Mesenteric fat pad (tissue), 1 donor: ENCODE data around the gene HRNR. TPM values are rescaled to one million over a fixed set of nuclear protein-coding genes. Genes with fewer than 3 reads are reported as not detected.

Experiments used
- DNase-seq: peaks from one replicate; pipeline ENCODE4 v3.0.0-alpha.2; 2020; ENCODE audit warnings: low spot score
- total RNA-seq: library from RNA; stranded (reverse); fragmentation: NEBNext Ultra II Directional; extraction: Animal tissue kit (Norgen Biotek cat#: 25700); gene quantifications from one replicate; pipeline ENCODE4 v1.2.1, GENCODE V29; 2021
- donor health status: DM: yes; HTN: yes; CAD: no.

Gene HRNR
- total RNA-seq, 1 donor from 2014 or later = not detected

DNA sequence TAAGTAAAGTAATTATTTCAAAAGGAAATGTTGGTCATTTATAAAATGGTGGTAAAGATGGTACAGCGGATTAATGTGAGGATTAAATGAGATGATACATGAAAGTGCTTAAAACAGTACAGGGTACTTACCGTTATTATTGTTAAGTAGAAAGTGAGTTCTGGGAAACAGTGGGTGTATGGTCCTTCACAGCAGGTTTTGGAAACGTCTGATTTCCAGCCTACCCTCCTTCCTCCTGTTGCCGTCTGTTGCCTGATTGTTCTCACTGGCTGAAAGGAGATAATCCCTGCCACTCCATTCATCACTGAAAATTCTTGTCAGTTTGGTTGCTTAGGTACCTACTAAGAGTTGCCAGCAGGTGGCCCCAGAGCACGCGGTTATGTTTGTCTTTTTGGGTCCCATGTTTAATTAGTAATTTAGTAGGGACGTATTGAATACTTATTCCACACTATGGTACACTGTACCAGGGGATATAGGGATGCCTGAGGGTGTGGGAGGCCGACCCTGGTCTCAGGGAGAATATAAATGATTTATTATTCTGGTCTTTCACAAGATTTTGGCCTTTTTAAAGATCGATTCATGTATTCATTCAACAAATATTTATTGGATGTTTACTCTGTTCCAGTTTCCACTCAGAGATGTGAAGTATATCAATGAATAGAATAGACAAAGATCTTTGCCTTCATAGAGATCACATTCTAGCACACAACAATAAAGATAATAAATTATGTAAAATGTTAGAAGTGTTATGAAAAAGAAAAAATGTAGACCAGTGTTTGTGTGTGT is 34.1 kb downstream of the HRNR start:
- no peak for DNase-seq

DNA sequence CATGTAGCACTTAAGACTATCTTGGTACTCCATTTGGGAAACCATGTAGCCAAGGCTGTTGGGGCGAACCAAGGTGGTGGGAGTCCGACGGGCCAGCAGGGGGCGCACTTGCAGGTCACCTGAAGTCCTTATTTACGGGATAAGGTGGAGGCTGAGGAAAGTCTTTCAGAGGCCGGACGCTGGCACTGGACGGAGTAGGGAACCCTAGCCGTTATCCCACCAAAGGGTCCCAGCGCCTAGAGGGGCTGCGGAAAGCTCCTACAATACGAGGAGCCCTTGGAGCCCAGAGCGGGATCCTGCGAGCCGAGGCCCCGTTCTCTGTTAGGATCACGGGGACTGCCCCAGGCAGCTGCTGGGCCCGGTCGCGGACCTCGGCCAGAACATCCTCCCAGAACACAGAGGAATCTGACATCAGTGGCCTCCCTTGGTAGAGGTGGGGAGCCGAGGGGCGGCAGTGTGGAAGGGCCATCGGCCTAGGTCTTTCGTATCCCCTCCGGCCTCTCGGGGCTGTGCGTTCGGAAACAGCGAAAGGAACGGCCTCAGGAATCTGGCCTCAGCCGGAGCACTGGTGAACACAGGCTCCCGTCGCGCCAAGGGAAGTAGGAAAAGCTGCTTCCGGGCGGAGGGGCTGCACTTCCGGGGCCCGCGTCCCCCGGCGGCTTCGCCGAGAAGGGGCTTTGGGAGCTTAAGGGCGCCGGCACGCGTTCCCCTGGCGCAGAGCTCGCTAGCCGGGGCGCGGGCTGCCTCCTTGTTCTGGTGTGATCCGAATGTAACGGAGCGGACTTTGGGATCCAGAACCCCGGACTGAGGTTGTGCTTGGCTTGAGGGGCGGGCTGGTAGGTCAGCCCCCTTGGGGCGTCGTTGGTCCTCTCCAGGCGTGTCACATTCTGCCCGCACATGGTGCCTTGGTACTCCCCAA is 35.1 kb downstream of the HRNR start:
- DNase-seq = no peak

DNA sequence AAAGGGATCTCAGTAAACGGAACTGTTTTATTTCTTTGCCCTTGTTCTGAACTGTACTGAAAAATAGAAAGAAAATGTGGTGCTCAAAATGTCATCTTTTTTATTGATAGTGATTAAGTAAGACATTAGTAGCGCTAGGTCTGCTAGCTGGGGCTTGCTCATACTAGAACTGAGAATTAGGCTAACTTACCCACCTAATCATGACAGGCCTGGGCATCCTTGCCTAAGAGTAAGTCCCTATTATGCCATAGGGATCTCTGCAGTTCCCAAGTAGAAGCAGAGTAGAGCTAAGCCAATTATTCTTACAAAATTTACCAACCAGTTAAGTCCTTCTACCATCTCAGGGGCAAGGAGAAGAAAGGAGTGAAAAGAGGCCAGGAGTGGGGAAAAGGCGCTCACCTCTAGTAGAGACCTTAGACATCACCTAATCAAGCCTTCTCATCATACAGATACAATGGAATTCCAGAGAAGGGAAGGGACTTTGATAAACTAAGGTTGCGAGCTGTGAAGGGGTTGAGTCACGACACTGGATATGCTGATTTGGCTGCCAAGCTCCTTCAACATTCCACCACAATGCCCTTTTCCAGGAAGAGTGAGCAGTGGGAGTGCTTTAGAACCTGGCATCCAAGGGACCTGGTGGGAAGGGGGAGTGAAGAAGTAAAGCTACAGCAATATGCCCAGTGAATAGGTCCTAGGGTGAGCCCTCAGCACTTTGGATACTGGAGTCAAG is 37.3 kb downstream of the HRNR start:
- no peak for DNase-seq

DNA sequence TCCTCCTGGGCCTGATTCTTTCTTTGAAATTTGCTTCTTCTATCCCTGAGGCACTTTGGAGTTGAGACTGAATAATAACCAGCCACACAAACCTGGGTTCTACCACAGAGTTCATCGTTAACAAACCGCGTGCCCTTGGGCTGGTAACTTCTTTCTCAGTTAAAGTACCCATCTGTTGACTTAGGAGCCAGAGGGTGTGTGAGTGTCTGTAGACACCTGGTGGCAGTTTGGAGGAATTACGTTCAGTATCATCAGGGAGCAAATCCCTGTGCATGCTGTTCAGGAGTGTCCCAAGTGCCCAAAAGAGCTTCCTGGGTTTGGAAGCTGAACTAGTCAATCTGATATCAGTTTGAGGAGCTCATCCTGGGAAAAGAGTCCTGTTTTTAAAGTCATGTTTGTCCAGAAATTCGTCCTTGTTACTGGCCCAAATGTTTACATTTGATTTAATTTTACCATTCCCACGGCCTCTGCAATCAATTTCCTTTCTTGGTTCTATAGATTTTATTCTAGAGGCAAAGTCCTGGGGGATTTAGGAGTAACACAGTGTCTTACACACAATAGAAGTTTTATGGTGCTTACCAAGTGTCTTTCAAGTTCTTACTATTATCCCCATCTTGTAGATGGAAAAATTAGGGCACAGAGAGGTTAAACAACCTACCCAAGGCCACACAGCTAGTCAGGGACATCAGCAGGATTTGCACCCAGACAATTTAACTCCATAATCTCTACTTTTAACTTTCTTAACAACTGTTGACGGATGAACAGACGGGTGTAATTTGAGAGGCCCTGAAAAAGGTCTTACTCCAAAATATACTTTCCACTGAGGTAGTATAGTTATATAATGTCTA is 38.2 kb downstream of the HRNR start:
- no peak for DNase-seq

DNA sequence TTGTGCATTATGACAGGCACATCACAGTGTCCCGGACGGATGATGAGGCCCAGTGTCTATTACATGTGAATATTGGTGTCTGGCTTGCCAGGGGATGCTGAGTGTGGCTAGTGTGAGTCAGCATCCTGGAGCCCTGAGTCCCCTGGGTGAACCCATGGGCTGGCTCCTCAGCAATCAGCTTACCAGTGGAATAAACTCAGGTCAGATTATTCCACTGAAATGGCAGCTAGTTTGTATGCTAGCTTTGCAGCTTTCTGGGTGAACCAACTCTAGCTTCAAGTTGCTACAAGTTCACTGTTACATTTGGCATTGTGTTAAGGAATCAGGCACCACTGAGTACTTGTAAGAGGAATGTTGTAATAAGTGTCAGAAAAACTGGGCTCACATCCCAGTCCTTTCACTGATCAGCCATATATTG is 41.0 kb downstream of the HRNR start:
- no peak for DNase-seq

DNA sequence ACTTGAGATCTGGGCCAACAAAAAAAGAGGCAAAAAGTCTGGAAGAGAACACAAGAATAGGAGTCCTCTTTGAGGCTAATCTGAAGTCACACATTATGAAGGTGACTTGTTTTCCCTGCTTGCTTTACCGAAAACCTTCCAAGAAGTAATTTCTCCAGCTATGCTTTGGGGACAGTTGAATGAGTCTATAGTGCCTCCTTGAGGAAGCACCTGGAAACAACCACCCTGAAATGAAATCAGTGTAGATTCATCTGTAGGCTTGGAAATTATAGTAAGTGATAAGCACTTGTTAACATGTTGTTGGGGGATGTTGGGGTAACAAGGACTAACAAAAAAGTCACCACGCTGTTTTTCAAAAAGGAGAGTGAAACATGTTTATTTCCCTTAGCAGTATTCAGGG is 41.6 kb downstream of the HRNR start:
- DNase-seq = no peak

DNA sequence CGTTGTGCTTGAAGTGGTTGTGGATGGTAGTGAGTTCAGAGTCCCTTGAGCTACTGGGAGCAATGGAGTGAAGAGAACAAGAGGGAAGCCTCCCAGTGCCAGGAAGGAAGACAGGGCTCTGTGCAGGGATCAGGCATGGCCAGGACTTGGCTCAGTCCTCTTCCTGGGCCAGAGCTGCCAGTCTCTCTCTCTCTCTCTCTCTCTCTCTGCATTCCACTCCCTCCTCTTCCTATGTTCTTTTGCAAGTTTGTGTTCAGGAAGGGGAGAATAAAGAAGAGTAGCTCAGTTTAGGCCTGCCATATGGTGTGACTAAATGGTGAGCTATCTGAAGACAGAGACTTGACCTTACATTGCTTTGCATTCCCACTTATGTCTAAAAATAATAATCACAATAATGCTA is 44.4 kb downstream of the HRNR start:
- DNase-seq = no peak

DNA sequence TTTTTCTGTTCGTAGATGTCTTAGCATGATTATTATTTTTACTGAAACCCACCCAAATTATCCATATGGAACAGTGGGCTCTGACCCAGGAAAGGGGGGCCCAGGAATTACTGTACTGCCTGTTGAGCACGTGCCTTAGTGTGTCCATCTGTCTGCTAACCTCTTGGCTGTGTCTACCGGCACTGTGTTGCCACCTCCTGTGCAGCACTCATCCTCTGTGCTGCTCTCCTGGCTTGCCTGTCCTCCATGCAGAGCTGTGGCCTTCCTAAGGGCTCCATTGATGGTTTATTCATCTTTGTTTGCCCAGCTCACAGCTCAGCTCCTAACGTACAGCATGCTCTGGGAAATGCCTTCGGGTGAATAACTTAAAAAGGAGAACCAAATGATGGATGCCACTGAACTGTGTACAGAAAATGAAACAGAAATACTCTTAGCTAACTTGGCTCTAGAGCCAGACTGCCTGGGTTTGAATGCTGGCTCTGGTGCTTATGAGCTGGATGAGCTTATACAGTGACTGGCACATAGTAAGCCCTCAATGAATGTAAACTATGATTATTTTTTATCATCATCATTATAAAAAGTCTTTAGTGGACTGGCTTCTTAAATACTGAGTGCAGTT is 53.6 kb downstream of the HRNR start:
- DNase-seq = no peak

DNA sequence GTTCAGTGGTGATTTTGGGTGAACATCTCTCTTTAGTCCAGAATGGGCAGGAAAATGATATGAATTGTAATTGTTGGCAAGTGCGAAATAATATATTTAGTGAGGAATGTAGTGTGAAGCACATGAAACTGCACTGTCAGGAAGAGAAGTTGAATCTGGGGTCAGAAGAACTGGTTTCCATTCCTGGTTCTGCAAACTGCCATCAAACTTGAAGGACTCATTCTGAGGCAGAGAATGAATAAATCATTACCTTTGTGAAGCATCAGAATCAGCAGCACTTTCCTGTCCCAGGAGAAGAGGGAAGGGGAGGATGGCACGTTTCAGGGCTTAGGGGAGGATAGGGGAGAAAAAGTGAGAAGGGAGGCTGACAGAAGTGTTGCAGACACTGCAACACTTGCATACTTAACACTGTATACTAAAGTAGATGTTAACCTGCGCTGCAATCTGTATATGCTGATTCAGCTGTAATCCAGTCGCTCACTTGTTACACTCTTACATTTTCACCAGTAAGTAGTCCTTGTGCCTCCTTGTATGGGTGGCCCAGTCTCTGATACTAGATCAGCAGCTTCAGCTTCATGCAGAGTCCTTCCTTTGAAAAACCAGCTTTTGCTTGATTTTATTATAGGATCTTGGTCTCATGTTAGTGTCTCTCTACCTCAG is 54.5 kb downstream of the HRNR start:
- DNase-seq = no peak

DNA sequence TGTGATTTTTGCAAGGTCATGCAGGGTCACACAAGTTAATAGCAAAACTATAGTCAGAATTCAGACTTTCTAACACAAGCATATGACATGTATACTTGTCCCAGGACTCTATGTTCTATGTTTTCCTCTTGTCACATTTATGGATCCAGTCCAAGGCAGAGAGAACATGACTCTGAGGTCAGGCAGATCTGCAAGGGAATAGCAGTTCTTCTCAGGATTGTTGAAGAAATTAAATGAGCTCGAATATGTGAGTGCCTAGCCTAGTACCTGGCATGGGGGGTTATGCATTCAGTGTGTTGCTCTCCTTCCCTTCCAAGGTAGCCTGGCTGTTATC is 55.5 kb downstream of the HRNR start:
- no peak for DNase-seq

DNA sequence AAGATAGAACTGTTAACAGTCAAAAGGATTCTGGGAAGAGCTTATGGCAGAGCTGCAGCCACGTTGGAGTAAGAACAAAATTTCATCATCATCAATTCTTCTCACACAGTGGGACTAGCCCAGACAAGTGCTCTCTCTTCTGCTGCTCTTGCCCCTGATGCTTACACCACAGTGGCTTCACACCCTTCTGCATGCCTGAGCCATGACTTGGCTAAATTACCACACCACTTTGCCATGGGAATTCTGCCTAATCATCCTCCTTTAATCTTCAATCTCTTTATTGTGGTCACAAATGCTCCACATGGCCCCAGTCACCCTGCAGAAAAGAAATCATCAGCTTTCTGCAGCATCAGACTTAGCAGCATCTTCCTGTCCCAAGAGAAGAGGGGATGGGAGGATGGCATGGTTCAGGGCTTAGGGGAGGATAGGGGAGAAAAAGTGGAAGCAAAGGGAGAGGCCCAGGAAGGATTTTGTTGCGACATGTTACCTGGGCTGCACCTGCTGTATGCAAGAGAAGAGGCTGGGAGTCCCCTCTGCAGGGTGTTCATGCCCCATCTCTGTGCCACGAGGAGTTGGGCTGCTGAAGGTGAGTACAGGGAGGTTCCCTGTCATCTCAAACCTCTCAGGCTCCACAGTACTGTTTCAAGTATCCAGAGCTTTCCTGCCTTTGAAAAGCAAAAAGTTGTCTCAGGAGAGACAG is 56.0 kb downstream of the HRNR start:
- DNase-seq = no peak

DNA sequence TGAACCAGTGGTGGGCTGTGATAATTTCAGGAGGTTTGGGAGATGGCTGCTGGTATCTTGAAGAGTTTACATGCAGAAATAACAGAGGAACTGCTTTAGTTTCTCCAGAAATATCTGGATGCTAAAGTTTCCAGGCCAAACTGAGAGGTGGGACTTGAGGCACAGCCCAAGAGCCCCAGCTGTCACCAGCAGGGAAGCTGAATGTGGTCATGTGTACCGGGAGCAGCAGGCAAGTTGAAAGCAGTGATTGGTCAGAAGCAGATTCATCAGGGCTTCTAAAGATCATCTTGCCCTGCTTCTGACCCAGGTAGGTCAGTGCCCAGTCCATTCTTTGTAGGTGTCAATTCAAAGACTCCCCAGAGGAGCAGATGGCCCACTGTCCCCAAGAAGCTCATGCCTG is 57.0 kb downstream of the HRNR start:
- DNase-seq = no peak

DNA sequence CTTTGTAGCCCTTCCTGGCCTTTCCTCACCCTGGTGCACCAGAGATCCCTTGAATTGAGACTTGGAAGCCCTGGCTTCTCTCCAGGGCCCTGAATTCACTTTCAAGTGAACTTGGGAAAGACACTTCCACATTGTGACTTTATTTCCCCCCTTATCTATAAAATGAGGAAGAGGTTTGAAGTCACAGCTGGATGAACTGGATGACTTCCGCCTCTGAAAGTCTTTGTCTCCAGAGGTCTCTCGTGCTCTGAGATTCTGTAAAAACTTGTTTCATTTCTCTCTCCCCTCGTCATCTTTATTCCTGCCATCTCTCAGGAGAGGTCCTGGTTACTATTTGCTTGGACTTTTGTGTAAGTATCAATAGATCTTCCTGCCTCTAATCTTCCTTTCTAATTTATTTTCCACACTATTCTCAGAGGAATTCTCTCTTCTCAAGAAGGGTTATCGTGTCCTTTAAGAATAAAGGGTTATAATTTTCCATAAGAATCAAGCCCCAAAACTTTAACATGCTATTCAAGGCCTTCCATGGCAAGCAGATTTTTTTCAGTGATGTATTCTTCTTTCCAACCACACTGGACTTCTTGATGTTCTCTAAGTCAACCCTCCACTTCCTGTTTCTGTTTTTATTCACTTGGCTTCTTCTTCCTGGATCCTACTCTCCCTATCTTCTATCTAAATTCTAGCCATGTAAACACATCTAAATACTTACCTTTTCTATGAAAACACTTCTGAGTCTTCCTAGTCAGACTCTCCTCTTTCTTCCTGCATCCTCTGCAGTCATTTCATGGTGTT is 58.5 kb downstream of the HRNR start:
- DNase-seq = no peak

DNA sequence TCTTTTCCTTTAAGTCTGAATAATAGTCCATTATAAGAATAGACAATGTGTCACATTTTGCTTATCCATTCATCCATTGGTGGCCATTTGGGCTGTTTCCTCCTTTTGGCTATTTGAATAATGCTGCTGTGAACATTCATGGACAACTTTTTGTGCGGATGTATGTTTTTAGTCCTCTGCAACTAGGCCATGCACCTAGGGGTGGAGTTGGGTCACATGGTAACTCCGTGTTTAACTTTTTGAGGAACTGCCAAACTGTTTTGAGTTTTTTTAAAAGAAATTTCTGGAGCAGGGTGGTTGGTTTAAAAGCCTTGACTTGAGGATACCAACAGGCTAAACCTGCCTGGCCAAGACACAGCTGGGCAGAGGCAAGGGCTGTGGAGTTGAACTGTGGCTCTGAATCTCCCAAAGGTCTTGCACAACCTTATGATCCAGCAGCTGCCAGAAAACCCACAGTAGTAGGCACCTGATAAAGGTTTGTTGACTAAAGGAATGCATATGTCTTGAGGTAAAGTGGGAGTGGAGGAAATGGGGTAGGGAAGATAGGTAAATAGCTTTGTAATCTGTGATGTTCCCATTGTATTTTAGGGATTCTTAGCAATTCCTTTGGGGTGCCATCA is 59.4 kb downstream of the HRNR start:
- no peak for DNase-seq

DNA sequence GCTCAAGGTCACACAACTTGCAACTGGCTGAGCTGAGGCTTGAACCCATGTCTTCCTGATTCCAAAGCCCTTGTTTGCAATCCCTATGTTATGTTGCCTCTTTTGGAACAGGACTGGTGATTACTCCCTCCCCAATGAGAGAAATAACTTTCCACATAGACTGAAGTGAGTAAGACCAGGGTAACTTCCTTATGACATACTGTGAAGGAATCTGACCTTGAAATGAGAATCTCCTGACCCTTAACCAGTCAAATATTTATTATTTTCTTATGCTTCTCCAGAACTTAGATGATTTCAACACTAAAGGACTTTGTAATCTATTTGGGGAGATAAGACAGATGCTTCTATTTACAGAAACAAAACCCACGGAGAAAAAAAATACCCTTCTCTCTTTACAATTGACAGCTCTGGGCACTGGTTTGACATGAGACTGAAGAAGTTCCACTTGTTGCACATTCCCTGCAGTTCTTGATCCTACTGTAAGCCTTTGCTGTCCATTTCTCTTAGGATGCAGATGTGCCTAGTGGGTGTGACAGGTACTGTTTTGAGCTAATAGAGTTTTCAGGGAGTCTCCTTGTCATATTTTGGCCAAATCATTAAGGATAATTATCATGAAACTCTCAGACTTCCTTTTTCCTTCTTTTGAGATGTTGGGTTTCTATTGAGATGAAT is 61.1 kb downstream of the HRNR start:
- DNase-seq = no peak
